HG02588 (cell line): ENCODE results near the gene ATP6V0C.

Experiments
- ATAC-seq: cut with Tn5 transposase; IDR thresholded peaks from one replicate; pipeline ENCODE4 v1.9.1; 2021; ENCODE audit warnings: mild to moderate bottlenecking, moderate library complexity; ENCODE audit not compliant: unreplicated experiment

ATP6V0C gene

DNA sequence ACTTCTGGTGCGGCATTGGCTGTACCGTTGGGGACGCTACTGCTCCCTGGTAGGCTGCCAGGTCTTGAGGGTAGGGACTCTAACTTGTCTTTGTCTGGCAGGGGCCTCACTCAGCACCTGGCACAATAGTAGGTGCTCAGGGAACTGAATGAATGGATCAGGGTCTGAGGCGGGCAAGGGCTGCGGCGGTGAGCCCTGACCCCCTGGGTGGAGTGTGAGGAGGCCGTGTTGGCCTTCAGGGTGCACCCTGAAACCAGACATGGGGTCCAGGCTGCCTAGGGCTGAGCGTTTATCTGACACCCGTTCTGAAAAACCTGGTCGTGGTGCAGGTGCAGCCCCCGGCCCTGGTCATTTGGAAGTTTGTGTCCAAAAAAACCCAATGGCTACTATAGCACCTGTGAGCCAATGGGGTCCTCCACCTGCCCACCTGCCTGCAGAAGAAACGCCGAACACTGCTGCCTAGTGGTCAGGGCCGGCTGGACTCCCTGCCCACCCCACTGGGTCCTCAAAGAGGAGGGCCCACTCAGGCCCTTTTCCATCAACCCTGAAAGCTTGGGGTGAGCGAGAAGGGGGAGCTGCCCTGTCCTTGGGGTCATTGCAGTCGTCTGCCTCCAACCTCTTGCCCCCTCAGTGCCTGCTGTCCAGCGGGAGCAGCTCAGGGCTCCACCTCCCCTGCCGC is 4.9 kb upstream of the ATP6V0C start:
- ATAC-seq: no peak

DNA sequence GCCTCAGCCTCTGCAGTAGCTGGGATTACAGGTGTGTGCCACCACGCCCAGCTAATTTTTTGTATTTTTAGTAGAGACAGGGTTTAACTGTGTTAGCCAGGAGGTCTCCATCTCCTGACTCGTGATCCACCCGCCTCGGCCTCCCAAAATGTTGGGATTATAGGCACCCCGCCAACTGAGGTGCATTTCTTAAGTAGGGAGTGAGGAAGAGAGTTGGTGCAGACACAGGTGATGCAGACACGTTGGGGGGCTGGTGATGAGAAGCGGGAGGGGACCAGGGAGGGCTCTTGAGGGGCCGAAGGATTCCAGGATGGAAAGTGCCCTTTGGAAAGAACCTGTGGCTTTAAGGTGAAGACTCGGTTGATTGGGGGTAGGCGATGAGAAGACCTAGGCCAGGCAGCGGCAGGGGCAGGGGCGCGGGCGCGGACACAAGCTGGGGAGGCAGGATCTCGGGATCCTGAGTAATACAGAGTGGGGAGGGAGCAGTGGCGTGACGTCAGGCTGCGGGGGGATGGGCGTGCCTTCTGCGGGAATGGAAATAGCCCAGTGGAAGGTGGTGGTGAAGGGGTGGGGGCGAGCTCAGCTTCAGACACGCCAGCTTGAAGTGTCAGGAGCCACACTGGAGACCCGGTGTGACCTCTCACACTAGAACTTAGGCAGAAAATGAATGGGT is 2.5 kb upstream of the ATP6V0C start:
- ATAC-seq: no peak

DNA sequence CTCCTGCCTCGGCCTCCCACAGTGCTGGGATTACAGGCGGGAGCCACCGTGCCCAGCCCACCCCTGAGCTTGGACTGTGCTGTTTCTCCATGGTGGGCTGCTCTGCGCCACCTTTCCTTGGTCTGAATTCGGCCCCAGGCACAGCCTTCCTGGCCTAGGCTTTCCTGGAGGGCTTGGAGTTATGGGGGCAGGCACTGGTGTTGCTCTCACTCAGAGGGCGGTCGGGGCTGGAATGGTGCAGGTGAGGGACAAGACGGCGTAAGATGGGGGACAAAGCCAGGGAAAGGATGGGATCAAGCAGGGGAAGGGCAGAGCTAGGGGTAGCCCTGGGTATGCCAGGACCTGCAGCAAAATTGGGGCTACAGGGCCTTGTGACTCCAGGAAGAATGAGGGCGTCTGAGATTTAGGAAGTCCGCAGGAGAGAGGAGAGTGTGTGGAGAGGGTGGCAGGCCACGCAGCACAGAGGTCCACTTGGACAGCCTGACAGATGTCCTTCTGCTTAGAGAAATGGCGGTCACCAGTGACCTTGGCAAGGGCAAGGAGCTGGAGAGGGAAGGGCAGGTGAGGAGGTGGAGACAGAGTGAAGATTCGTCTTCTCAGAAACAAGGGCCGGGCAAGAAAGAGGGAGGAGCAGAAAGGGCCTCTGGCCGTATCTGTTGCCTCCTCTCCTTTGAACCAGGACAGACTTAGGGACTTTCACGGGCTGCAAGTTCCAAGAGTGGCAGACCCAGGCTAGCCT is 1.6 kb upstream of the ATP6V0C start:
- no peak for ATAC-seq

DNA sequence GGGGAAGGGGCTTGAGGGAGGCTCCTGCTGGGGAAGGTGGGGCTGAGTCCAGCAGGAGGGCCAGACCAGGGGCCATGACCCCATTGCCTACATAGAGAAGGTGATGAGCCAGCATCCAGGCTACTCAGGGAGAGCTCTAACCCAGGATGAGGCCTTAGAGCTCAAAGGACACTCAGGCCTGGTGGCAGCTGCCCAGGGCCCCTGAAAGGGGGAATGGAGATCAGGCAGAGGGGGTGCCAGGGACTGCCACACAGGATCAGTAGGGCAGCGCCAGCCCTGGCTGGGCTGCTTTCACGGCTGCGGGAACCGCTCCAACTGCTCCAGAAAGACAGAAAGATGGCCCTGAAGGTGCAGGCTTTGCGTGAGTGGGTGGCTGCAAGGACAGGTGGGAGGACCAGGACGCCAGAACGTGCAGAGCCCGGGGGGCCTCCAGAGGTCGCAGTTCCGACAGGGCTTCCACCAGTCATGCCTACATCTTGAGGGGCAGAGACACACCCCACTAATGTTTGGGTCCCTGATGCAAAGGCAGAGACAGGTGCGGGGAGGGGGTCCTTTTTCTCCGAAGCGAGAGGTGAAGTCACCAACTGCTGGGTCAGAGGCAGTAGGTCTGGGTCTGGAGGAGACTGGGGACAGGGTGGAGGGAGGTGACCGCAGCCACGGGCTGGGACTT is 882 bp upstream of the ATP6V0C start:
- ATAC-seq: no peak

DNA sequence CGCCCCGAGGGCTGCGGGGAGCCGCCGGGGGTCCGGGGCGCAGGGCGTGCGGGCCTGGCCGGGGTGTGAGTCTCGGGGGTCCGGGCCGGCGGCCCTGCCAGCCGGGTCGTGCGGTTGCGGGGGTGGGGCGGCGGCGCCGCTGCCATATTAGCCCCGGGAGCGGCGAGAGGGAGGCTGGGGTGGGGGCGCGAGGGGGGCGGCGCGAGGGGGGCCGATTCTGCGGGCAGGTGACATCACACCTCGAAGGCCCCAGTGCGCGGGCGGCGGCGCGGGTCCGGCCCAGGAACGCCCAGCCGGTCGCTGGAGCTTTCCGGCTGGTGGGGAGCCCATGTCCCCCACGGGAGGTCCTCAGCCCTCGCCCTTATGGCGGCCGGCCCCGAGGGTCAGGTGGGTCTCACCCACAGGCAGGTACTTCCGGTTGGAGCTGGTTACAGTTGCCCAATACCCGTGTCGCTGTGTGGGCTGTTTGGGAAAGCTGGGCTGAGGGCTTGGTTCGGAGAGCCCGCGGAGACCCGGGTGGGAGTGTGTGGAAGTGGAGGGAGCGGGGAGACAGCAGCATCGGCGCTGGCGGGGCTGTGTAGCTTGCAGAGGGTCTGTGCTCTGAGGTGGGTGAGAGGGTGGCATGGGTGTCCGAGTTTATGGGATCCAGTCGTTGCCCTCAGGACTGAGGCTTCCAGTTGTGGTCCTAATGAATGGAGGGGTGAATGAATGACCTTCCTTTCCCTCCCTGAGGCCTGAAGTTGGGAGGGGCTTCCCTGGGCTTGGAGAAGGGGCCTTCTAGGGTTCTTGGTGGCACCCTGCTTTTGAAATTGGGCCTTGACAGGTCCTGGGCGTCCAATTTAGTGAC is 804 bp downstream of the ATP6V0C start:
- ATAC-seq: no peak

DNA sequence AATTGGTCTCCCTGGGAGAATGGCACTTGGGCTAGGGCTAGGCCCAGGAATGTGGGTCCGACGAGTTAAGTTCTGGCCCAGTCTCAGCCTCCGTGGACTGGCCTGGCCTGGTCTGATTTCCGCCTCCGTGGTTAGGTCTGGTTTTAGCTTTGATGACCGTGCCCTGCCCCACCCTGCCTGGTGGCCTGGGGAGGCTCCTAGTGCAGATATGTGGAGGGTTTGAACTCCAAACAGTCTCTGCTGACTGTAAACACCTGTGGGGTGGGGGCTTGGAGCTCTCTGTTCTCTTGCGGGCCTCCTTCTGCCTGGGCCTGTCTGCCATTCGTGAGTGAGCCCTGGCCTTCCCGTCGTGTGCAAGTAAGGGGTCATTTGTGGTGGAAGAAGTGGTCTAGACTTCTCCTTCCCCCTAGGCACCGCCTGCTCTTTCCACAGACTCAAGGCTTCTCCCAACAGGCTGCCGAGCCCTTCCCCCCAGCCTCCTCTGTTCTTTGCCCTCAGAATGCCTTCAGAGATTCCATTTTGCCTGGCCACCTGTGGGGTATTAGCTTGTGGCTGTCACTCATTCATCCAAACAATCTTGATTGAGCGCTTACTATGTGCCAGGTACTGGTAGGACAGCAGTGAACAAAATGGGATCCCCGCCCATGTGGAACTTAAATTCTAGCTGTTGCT is 1.6 kb downstream of the ATP6V0C start:
- no peak for ATAC-seq

DNA sequence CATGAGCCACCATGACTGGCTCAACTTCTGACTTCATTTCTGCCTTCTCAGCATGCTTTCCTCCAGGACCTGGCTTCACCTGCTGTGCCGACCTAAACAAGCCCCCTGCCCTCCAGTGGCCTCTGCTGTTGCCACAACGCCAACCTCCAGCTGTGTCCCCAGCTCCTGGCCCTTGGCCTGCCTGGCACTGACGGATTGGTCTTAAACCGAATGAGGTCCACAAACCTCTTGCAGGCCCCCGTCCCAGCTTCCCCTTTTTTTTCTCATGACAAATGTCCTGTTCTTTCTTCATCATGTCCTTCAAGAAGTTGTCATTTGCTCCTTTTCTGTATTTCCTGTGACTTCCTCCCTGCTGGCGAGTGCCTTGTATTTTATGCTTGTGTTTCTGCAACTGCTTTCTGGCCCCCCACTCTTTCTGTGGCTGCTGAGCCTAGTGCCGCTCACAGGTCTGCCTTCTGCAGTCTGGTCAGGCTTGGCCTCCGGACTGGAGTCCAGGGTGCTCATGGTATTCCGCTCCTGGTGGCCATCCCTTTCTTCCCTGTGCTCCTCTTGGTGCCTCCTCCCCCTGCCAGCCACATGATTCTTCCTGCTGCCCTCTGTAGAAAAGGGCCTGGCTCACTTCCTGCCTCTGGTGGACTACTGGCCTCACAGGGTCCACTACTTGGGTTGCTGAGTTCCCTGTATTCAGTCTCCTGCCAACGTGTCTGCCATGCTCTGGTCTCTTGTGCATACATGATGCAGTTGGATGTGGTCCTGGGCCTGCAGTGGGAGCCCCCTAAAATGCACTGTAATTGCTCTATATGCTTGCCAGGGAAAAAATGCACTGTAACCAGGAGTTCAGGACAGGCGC is 2.9 kb downstream of the ATP6V0C start:
- ATAC-seq: no peak

DNA sequence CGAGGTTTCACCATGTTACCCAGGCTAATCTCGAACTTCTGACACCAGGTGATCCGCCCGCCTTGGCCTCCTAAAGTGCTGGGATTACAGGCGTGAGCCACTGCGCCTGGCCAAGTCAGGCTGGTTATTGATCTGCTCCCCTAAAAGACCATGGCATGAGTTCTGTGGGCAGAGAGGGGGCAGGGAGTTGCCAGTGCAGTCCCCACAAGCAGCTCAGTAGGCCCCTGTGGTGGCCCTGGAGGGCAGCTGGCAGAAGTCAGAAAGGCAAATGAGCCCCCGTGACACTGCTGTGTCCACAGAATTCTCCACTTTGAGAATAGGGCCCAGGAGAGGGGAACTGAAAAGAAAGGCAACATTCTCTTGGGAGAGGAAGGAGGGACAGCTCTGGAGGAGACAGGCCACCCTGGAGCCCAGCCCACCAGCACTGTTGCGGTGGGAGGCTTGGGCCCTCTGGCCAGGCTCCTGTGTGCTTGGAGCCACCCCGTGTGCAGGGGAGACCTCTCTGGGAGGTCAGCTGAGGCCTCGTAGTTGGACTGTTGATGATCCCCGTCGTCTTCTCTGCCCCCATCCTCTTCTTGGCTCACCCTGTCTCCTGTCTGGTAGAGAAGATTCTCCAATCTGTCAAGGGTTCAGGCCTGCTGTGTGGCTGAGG is 4.3 kb downstream of the ATP6V0C start:
- ATAC-seq: no peak

DNA sequence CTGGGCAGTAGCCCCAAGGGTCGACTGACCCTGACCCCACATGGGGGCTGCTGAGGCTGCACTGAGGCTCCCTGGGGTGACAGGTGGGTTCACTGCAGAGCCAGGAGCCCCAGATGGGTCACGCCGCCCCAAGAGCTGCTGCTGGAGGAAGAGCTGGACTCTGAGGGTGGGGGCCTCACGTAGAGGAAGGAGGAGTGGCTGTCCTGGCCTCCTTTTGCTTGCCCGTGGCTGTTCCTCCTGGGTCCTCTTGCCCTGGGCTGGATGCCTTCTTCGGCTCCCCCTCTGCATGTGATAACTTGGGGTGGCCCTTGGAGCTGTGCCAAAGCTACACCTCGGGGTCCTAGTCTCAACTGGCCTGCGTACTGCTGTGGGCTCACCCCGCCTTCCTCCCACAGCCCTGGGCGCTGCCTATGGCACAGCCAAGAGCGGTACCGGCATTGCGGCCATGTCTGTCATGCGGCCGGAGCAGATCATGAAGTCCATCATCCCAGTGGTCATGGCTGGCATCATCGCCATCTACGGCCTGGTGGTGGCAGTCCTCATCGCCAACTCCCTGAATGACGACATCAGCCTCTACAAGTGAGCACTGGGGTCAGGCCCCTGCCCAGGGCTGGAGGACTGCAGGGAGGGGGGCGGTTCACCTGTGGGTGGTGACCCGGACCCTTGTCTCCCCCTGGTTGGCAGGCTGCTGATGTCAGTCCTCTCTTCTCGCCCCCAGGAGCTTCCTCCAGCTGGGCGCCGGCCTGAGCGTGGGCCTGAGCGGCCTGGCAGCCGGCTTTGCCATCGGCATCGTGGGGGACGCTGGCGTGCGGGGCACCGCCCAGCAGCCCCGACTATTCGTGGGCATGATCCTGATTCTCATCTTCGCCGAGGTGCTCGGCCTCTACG is 5.3 kb downstream of the ATP6V0C start:
- no peak for ATAC-seq

DNA sequence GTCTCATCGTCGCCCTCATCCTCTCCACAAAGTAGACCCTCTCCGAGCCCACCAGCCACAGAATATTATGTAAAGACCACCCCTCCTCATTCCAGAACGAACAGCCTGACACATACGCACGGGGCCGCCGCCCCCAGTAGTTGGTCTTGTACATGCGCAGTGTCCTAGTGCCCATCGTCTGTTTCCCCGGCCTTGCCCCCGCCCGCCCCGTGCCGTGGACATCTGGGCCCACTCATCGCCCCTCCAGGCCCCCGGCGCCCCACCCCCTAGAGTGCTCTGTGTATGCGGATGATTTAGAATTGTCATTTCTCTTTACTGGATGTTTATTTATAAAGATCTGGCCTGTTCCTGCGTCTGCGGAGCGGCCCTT is 5.9 kb downstream of the ATP6V0C start:
- ATAC-seq: no peak

DNA sequence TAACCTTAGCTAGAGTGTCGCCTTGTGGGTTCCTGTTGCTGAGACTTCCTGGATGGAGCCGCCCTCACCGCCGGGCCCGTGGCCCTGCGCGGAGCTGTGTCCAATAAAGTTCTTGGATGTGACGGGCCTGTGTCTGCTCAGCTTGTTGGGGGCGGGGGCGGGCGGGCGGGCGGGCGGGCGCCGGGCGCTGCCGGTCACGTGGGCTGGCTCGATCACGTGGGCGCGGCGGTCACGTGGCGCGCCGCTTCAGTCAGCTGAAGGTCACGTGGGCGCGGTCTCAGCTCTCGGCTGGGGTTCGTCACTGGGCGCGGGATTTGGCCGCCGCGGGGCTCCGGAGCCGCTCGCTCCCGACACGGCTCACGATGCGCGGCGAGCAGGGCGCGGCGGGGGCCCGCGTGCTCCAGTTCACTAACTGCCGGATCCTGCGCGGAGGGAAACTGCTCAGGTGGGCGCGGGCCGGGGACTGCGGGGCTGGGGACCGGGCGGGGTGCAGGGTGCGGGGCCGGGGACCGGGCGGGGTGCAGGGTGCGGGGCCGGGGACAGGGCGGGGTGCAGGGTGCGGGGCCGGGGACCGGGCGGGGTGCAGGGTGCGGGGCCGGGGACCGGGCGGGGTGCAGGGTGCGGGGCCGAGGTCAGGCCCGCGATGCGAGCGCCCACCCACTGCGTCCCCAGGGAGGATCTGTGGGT is 6.5 kb downstream of the ATP6V0C start, which contains the start of gene AMDHD2:
TSS of gene AMDHD2 (plus strand) at position 275 of the 687 bp plus-strand sequence. CDS start at position 363, 88 bp downstream.
- ATAC-seq: no peak

DNA sequence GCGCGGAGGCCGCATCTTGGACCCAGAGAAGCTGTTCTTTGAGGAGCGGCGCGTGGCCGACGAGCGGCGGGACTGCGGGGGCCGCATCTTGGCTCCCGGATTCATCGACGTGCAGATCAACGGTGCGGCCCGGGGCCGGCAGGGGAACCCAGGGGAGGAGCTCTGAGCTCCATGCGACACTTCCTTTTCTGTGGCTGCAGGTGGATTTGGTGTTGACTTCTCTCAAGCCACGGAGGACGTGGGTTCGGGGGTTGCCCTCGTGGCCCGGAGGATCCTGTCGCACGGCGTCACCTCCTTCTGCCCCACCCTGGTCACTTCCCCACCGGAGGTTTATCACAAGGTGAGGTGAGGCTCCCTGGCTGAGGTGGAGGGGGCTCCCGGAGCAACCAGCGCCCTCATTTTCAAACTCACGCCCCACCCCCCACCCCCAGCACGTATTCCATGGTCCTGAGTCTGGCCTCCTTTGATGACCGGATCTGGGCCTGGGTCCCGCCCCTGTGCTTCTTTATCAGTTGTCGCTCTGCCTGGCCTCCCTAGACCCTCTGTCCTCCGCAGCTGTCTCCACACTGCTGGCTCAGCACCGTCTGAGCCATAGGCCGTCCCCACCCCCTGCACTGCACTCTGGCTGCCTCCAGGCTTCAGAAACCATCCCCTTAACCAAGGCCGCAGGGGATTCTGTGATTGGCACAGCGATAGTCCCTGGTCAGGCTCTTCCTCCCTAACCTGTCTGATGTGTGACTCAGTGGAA is 7.2 kb downstream of the ATP6V0C start:
- no peak for ATAC-seq

DNA sequence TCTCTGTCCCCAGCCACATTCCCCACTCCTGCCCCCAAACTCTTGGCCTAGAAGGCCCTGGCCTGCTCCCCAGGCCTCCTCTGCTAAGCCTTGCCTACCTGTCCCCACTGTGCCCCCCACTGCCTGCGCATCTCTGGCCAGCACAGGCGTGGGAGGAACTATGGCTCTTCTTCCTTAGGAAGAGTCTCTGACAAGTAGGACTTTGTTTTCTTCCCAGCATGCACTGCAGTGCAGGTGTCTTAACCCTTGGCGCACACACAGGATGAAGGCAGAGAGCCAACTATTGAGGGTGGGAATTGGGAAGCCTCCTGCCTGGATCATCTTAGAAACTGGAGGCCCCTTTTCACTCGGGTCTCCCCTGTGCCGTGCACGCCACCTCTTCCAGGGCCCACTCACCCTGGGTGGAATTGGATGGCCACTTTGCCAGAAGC is 10.1 kb downstream of the ATP6V0C start:
- no peak for ATAC-seq

DNA sequence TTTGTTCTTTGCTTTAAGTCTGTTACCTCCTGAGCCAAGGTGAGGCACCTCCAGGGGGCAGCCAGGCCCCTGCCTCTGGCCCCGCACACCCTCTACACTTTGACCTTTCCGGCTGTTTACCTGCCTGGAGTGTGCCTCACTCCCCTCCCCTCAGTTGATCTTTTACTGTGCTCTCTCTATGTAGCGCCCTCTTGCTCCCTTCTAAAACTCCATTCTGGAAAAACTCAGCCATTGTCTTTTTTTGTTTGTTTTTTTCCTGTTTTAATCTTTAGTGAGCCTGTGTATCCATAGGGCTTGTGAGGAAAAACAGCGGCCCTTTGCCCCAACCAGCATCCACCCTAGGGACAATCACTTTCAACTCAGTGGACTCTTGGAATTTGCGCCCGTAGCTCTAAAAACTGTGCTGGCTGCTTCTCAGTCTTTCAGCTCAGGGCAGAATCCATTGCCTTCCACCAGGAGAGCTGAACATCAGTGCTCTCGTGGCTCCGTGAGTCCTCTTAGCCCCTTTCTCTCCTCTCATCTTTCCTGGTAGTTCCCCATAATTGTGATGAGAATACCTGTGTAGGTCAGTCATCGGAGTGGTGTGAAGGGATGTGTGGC is 10.7 kb downstream of the ATP6V0C start:
- no peak for ATAC-seq

DNA sequence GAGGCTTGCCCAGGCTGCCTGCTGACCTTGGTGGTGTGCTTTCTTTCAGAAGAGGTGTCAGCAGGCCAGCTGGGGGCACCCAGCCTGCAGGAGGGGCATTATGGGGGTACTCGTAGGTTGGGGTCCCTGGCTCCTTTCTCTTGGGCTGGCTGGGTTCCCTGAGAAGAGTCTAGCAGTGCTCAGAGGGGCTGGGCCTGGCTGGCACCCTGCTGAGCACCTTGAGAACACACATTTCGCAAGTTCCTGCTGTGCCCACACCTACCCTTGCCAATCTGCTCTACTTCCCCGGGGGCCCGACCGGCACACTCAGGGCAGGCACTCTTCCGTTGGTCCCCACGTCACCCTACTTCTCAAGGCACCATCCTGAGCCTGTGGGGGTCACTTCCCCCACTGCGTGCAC is 12.4 kb downstream of the ATP6V0C start:
- no peak for ATAC-seq
